KMS-11 (cell line): Measurements from ENCODE around the gene DIP2C.
A peak's percentile ranks its signal among the peaks of the same experiment; 100 is the strongest.

ENCODE experiments used
- H2AFZ ChIP-seq: fragments of 200-600 bp; sonication (generic); 2 replicates; pipeline ENCODE4 v1.6.1; 2016; ENCODE audit warnings: antibody characterized with exemption, mixed run types, low read depth
- H3K27ac ChIP-seq: fragments of 200-600 bp; sonication (generic); 2 replicates; pipeline ENCODE4 v1.6.1; 2016; ENCODE audit warnings: mild to moderate bottlenecking, mixed run types
- H3K27me3 ChIP-seq: fragments of 200-600 bp; sonication (generic); 2 replicates; pipeline ENCODE4 v1.6.1; 2017; ENCODE audit warnings: mild to moderate bottlenecking, low read depth, mixed run types, moderate library complexity; ENCODE audit not compliant: insufficient read depth
- H3K36me3 ChIP-seq: fragments of 200-600 bp; sonication (generic); 2 replicates; pipeline ENCODE4 v1.6.1; 2017; ENCODE audit warnings: mild to moderate bottlenecking, mixed run types; ENCODE audit not compliant: insufficient read depth
- H3K4me1 ChIP-seq: fragments of 200-600 bp; sonication (generic); 2 replicates; pipeline ENCODE4 v1.6.1; 2016; ENCODE audit warnings: mild to moderate bottlenecking, low read depth, mixed run types; ENCODE audit not compliant: poor library complexity, severe bottlenecking
- H3K4me2 ChIP-seq: fragments of 200-600 bp; sonication (generic); 2 replicates; pipeline ENCODE4 v1.7.0; 2016; ENCODE audit warnings: mild to moderate bottlenecking, mixed run types
- H3K4me3 ChIP-seq: fragments of 200-600 bp; sonication (generic); IDR thresholded peaks from 2 replicates; pipeline ENCODE4 v1.6.1; 2017; ENCODE audit warnings: low read depth, low read length, mixed read lengths; ENCODE audit not compliant: insufficient read depth
- H3K79me2 ChIP-seq: fragments of 200-600 bp; sonication (generic); 2 replicates; pipeline ENCODE4 v1.6.1; 2016; ENCODE audit warnings: low read depth, mixed run types; ENCODE audit not compliant: insufficient read depth
- H3K9ac ChIP-seq: fragments of 200-600 bp; sonication (generic); 2 replicates; pipeline ENCODE4 v1.6.1; 2016; ENCODE audit warnings: mild to moderate bottlenecking, mixed run types
- H4K20me1 ChIP-seq: fragments of 200-600 bp; sonication (generic); 2 replicates; pipeline ENCODE4 v1.6.1; 2016; ENCODE audit warnings: mild to moderate bottlenecking, mixed run types; ENCODE audit not compliant: insufficient read depth
- TF ChIP-seq, protein P1 (sequence below): fragments of 200-600 bp; sonication (generic); conservative IDR thresholded peaks from 2 replicates; pipeline ENCODE4 v1.6.1; 2017; ENCODE audit warnings: low read depth, mild to moderate bottlenecking, antibody characterized with exemption, low read length, moderate library complexity, mixed read lengths

The DIP2C gene

DNA sequence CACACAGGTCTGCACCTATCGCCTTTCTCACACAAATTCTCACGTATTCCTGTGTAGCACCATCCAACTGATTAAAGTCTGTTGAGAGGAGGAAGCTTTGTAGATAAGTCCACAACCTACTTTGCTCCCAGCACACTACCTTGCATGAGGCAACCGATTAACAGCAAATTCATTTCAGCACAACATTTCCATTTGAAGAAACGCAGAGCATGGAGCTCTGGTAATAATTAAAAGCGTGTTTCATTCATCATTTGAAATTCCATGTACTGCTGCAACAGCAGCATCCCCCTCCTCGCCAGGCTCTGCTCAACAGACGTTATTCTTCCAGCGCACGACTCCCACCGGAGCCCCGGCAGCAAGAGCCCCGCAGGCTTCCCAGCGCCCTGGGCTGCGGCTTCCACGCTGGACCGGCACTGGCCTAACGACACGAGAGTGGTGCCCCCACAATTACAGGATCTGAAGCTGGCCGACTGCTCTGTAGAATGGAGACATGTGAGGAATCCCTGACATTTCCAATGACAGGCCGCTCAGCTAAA is 118.8 kb downstream of the DIP2C start:
- H3K79me2 ChIP-seq, result peaks cover 85% of the 10 kb centered on the region
- no peak overlapping the region for H3K9ac ChIP-seq
- no peak overlapping the region for H3K27ac ChIP-seq
- H2AFZ ChIP-seq, result no peak overlapping the region
- H4K20me1 ChIP-seq, result no peaks in the 10 kb centered on the region; the same call in 1 of the 2 replicates
- H3K36me3 ChIP-seq, result no peaks in the 10 kb centered on the region
- no peak overlapping the region for H3K4me2 ChIP-seq
- no peak overlapping the region for H3K4me3 ChIP-seq
- peaks cover 61% of the 10 kb centered on the region for H3K4me1 ChIP-seq
- no peaks in the 10 kb centered on the region for H3K27me3 ChIP-seq
- TF ChIP-seq, protein P1, sequence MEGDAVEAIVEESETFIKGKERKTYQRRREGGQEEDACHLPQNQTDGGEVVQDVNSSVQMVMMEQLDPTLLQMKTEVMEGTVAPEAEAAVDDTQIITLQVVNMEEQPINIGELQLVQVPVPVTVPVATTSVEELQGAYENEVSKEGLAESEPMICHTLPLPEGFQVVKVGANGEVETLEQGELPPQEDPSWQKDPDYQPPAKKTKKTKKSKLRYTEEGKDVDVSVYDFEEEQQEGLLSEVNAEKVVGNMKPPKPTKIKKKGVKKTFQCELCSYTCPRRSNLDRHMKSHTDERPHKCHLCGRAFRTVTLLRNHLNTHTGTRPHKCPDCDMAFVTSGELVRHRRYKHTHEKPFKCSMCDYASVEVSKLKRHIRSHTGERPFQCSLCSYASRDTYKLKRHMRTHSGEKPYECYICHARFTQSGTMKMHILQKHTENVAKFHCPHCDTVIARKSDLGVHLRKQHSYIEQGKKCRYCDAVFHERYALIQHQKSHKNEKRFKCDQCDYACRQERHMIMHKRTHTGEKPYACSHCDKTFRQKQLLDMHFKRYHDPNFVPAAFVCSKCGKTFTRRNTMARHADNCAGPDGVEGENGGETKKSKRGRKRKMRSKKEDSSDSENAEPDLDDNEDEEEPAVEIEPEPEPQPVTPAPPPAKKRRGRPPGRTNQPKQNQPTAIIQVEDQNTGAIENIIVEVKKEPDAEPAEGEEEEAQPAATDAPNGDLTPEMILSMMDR, result no peak

GRCh38 chr10:569961-570627 is 119.4 kb downstream of the DIP2C start:
- Histone ChIP-seq H3K4me3 (no peak overlapping the region), H2AFZ (no peak overlapping the region), H4K20me1 (no peaks in the 10 kb centered on the region; the same call in 1 of the 2 replicates), H3K79me2 (peaks cover 87% of the 10 kb centered on the region), H3K4me1 (peaks cover 61% of the 10 kb centered on the region), H3K27ac (no peak overlapping the region), H3K36me3 (no peaks in the 10 kb centered on the region), H3K9ac (no peak overlapping the region), H3K4me2 (no peak overlapping the region), H3K27me3 (no peaks in the 10 kb centered on the region)
- TF ChIP-seq, protein P1, result no peak

GRCh38 chr10:568848-569247 is 120.6 kb downstream of the DIP2C start:
- H3K9ac ChIP-seq, result no peak overlapping the region
- H3K27me3 ChIP-seq, result no peaks in the 10 kb centered on the region
- no peaks in the 10 kb centered on the region for H3K36me3 ChIP-seq
- no peak overlapping the region for H3K27ac ChIP-seq
- H3K4me3 ChIP-seq, result no peak overlapping the region
- TF ChIP-seq, protein P1, result no peak
- peaks cover 61% of the 10 kb centered on the region for H3K4me1 ChIP-seq
- no peaks in the 10 kb centered on the region for H4K20me1 ChIP-seq
- no peak overlapping the region for H3K4me2 ChIP-seq
- H2AFZ ChIP-seq, result no peak overlapping the region
- H3K79me2 ChIP-seq, result peaks cover 87% of the 10 kb centered on the region

GRCh38 chr10:567869-568268 is 121.6 kb downstream of the DIP2C start:
- H3K27me3 ChIP-seq, result no peaks in the 10 kb centered on the region
- H3K4me2 ChIP-seq, result peak overlapping the region; percentile 55; the same call in 1 of the 2 replicates
- H3K4me3 ChIP-seq, result no peak overlapping the region
- H3K79me2 ChIP-seq, result peaks cover 87% of the 10 kb centered on the region
- H3K27ac ChIP-seq, result no peak overlapping the region
- H2AFZ ChIP-seq, result no peak overlapping the region
- no peaks in the 10 kb centered on the region for H3K36me3 ChIP-seq
- H3K4me1 ChIP-seq, result peaks cover 61% of the 10 kb centered on the region
- no peaks in the 10 kb centered on the region for H4K20me1 ChIP-seq
- H3K9ac ChIP-seq, result no peak overlapping the region
- TF ChIP-seq, protein P1, result no peak
